ENCODE data around the gene PDE4D. TPM values are rescaled to one million over a fixed set of nuclear protein-coding genes. Genes with fewer than 3 reads are reported as not detected.

The PDE4D gene
- total RNA-seq, 2 experiments from 2014 or later = 0.50 to 0.51 TPM

- Histone ChIP-seq H3K4me3 (ENCODE audit: low read depth, low read length, poor library complexity, severe bottlenecking) (no peak overlapping the region), H3K9me2 (ENCODE audit: insufficient read depth, low read length) (no peaks in the 10 kb centered on the region), H3K4me2 (ENCODE audit: low read length) (no peak overlapping the region), H4K20me1 (ENCODE audit: insufficient read depth, low read length) (no peaks in the 10 kb centered on the region), H3K36me3 (ENCODE audit: insufficient read depth, low read length) (no peaks in the 10 kb centered on the region), H3K9me3 (ENCODE audit: low read length) (no peaks in the 10 kb centered on the region), H3K27ac (ENCODE audit: low read depth, low read length, poor library complexity, severe bottlenecking) (no peak overlapping the region), H3K79me2 (ENCODE audit: insufficient read depth, low read depth, low read length) (no peaks in the 10 kb centered on the region), H2AFZ (ENCODE audit: low read length) (no peak overlapping the region), H3K4me1 (ENCODE audit: insufficient read depth, low read length, poor library complexity, severe bottlenecking) (no peaks in the 10 kb centered on the region)
- BruUV-seq (replicated peaks) = no TSS peak
- no peak for DNase-seq (ENCODE audit: low spot score)
- intact Hi-C loops (cut with micrococcal nuclease; ENCODE audit: unreplicated experiment) = no loop called here
- POLR2A ChIA-PET = no interaction called here
- TF ChIP-seq CTCF (conservative IDR thresholded peaks at IDR 0.05; ENCODE audit: low read length) (no peak), EZH2phosphoT487 (IDR thresholded peaks at IDR 0.05; ENCODE audit: borderline replicate concordance, low read depth, low read length) (no peak)
- CTCF ChIA-PET (ENCODE audit: unreplicated experiment) = no interaction called here
Measured at GRCh38 chr5:59320420-59320819, 573.1 kb downstream of the PDE4D start.

GRCh38 chr5:59319250-59319649, 574.3 kb downstream of the PDE4D start:
- Histone ChIP-seq H3K4me2 (ENCODE audit: low read length) (no peak overlapping the region), H3K27ac (ENCODE audit: low read depth, low read length, poor library complexity, severe bottlenecking) (no peak overlapping the region), H3K79me2 (ENCODE audit: insufficient read depth, low read depth, low read length) (no peaks in the 10 kb centered on the region), H3K4me1 (ENCODE audit: insufficient read depth, low read length, poor library complexity, severe bottlenecking) (no peaks in the 10 kb centered on the region), H3K36me3 (ENCODE audit: insufficient read depth, low read length) (no peaks in the 10 kb centered on the region), H4K20me1 (ENCODE audit: insufficient read depth, low read length) (no peaks in the 10 kb centered on the region), H2AFZ (ENCODE audit: low read length) (no peak overlapping the region), H3K4me3 (ENCODE audit: low read depth, low read length, poor library complexity, severe bottlenecking) (no peak overlapping the region), H3K9me2 (ENCODE audit: insufficient read depth, low read length) (no peaks in the 10 kb centered on the region), H3K9me3 (ENCODE audit: low read length) (no peaks in the 10 kb centered on the region)
- TF ChIP-seq EZH2phosphoT487 (IDR thresholded peaks at IDR 0.05; ENCODE audit: borderline replicate concordance, low read depth, low read length) (no peak), CTCF (conservative IDR thresholded peaks at IDR 0.05; ENCODE audit: low read length) (no peak)
- BruUV-seq (replicated peaks) = no TSS peak
- ChIA-PET CTCF (ENCODE audit: unreplicated experiment) (no interaction called here), POLR2A (no interaction called here)
- no peak for DNase-seq (ENCODE audit: low spot score)
- intact Hi-C loops (cut with micrococcal nuclease; ENCODE audit: unreplicated experiment) = no loop called here

DNA sequence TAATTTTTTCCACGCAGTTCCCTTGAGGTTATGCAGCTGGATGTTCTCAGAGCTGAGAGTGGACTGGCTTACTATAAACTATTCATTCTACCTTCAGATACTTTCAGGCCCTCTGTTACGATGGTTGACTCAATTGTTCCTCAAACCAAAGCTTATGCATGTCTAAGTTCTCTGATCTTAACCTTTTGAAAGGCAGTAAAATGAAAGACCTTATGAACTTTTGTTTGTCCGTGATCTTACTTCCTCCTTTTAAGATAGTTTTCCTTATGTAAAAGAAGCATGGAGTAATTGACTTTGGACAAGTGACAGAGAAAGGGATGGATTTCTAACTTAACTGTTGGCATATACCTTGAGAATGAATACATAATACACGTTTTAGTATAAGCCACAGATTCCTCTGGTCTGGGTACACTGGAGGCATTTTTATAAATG, 575.7 kb downstream of the PDE4D start:
- no peak overlapping the region for H3K27ac ChIP-seq (ENCODE audit: low read depth, low read length, poor library complexity, severe bottlenecking)
- no peaks in the 10 kb centered on the region for H4K20me1 ChIP-seq (ENCODE audit: insufficient read depth, low read length)
- H3K9me3 ChIP-seq (ENCODE audit: low read length) = no peaks in the 10 kb centered on the region
- TF ChIP-seq CTCF (conservative IDR thresholded peaks at IDR 0.05; ENCODE audit: low read length) (no peak), EZH2phosphoT487 (IDR thresholded peaks at IDR 0.05; ENCODE audit: borderline replicate concordance, low read depth, low read length) (no peak)
- H3K4me2 ChIP-seq (ENCODE audit: low read length) = no peak overlapping the region
- CTCF ChIA-PET (ENCODE audit: unreplicated experiment) = no interaction called here
- POLR2A ChIA-PET = no interaction called here
- H2AFZ ChIP-seq (ENCODE audit: low read length) = no peak overlapping the region
- no TSS peak for BruUV-seq (replicated peaks)
- no peak overlapping the region for H3K4me3 ChIP-seq (ENCODE audit: low read depth, low read length, poor library complexity, severe bottlenecking)
- no peaks in the 10 kb centered on the region for H3K4me1 ChIP-seq (ENCODE audit: insufficient read depth, low read length, poor library complexity, severe bottlenecking)
- DNase-seq (ENCODE audit: low spot score) = no peak
- no peaks in the 10 kb centered on the region for H3K9me2 ChIP-seq (ENCODE audit: insufficient read depth, low read length)
- H3K36me3 ChIP-seq (ENCODE audit: insufficient read depth, low read length) = no peaks in the 10 kb centered on the region
- no peaks in the 10 kb centered on the region for H3K79me2 ChIP-seq (ENCODE audit: insufficient read depth, low read depth, low read length)
- intact Hi-C loops (cut with micrococcal nuclease; ENCODE audit: unreplicated experiment) = no loop called here
